Amniotic stem cell (primary cell): Measurements from ENCODE around the gene WDR33.

Source experiments
- DNase-seq: peaks from one replicate; lab custom pipeline; 2025; lab: John Stamatoyannopoulos, UW

The WDR33 gene

GRCh38 chr2:127719301-127720218, 91.4 kb downstream of the WDR33 start:
- DNase-seq = no peak

DNA sequence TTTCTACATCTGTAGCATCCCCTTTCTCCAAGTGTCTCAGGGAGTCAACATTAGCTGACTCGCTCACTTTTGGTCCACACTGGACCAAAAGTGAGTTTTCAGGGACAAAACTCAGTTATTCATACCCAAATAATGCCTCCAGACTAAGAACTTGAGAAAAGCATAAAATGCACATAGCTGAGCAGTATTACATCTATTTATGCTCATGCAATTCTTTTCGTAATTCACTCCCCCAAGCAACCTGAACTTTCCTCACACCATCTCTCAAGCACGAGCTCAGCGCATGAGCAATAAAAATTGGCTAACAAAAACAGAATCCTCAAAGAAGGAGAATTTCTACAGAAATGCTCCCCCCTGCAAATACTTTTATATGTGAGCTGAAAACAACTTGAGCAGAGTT, 92.7 kb downstream of the WDR33 start:
- DNase-seq = no peak

- no peak for DNase-seq
Observed at GRCh38 chr2:127715778-127716449, 95.1 kb downstream of the WDR33 start.

DNA sequence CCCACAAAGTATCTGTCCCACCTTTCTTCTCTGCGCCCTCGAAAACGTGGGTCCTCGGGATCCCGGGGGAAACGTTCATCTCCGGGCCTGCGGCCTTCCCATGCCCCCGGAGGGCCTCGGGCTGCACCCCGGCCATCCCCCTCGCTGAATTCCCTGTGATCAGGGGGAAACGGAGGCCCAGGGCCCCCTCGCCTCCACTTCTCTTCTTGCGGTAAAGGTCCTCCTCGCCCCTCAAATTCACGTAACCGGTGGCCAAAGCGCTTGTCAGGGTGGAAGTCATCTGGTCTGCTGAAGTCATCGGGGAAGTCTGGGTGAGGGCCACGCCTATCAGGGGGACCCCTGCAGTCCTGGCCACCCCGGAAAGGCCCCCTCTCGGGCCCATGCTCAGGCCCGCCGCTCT, 97.4 kb downstream of the WDR33 start:
- no peak for DNase-seq

GRCh38 chr2:127712999-127713398, 98.0 kb downstream of the WDR33 start:
- DNase-seq = no peak

DNA sequence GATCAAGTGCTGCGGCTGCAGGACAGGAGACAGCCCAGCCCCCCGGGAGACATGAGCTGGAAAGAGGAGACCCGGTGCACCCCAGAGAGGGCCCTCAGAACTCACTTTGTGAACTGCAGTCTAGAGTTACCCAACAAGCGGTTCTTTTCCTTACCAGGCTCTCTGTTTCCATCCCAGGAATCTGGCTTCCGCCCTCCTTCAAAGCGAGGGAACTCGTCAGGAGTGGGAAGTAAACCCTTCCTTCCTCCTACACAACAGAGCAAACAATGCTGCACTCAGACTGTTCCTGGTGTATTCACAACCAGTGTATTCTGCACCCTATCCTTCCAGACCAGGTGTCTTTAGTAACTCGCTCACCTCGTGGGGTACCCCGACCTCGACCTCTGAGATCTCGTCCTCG, 101.6 kb downstream of the WDR33 start:
- no peak for DNase-seq

DNA sequence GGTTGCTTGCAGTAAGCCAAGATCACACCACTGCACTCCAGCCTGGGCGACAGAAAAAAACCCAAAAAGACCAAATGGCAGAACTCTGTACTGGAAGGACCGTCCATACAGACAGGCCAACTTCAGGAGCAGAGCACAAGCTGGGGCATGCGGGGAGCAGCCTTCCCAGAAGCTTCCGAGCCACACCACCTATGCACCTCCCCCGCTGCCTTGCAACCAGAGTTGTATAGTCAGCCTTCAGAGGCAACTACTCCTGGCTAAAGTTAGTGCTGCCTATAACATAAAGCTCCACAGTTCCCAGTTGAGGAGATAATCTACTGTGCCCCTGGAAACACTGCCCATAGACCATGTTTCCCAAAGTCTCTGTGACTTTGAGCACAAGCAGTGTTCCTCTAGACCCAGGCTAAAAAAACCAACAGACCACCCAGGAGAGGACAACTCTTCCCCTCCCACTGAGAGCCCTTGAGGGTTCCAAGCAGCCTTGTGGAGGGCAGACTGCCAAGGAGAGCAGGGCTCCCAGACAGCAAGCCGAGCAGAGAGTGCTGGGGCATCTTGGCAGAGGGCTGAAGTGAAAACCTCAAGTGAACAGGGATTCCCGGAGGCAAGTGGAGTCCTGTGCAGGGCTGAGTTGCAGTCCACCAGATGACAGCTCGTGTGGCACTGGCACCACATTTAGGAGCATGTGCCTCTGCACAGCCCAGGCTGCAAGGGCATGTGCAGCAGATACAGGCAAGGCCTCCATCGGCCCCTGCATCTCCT, 102.9 kb downstream of the WDR33 start:
- DNase-seq = no peak

- no peak for DNase-seq
Observed at GRCh38 chr2:127706215-127706990, 104.6 kb downstream of the WDR33 start.

DNA sequence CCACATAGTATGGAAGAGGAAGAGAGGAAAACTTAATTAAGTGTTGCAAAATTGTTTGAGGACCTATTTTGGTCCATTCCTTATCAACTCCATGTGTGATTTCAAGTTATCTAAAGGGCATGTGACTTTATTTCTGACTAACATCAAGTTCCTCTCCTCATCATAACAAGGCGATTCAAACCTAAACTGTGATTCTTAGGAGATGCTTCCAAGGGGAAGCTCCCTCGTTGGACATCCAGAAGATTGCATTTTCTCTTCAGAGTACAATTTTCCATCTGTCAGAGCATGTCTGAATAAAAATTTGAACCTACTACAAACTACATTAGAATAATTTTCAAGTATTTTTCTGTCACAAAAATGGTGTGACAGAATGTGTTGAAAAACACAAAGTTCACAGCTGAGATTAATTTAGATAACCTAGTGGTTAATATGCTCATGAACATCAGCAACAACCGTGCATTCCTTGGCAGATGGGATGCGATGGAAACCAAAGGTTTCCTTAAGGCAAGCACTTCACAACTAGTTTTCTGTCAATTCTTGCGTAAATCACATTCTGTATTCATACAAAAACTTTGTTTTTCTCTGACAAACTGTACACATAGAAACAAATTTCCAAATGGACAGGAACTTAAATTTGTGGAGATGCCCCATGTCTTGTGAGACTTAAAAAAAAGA, 105.4 kb downstream of the WDR33 start:
- no peak for DNase-seq

DNA sequence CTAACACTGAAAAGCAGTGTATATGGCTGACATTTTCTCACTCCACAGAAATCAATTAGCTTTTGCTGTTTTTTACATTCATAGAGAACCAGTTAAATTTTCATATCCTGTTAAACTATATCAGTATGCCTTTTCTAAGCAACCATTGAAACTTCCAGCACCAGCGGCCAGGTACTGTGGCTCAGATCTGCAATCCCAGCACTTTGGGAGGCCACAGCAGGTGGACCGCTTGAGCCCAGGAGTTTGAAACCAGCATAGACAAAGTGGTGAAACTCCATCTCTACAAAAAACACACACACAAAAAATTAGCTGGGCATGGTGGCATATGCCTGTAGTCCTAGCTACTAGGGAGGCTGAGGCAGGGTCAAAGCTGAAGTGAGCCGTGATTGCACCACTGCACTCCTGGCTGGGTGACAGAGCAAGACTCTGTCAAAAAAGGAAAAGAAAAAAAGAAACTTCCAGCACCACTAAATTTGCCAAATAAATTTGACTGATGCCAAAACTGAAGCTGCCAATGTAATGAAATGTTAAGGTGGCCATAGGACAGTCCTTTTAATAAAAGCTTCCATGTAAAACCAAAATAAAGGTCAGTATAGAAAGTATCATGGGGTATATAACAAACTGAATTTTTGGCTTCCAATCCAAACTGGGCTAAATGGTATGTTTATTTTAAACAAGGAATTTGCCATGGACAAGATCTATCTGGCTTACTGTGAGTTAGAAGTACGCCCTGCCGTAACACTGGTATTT, 106.2 kb downstream of the WDR33 start:
- DNase-seq = no peak

GRCh38 chr2:127703282-127703681, 107.7 kb downstream of the WDR33 start:
- no peak for DNase-seq

GRCh38 chr2:127702395-127703009, 108.5 kb downstream of the WDR33 start:
- DNase-seq = no peak

DNA sequence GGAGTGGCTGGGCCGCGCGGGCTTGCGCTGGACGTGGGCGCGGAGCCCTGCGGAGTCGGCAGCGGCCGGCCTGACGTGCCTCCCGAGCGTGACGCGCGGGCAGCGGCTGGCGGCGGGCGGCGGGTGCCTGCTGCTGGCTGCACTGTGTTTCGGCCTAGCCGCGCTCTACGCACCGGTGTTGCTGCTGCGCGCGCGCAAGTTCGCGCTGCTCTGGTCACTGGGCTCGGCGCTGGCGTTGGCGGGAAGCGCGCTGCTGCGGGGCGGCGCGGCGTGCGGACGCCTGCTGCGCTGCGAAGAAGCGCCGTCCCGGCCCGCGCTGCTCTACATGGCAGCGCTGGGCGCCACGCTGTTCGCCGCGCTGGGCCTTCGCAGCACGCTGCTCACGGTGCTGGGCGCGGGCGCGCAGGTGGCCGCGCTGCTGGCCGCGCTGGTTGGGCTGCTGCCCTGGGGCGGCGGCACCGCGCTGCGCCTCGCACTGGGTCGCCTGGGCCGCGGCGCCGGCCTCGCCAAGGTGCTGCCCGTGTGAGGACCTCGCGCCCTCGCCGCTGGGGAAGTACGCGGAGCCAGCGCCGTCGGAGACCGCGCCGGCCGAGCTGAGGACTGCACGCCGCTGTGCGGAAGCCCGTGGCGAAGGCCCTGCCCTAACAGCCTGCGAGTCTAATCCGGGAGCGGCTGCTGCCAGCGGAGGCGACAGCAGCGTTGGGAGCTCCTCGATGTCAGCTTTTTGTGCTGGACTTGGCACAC, 109.1 kb downstream of the WDR33 start:
- peak; percentile 39 for DNase-seq

- DNase-seq = peak; percentile 77
Observed at GRCh38 chr2:127701193-127701650, 109.7 kb downstream of the WDR33 start, which contains the start of gene SFT2D3. Gene SFT2D3, plus strand, starts transcription at chr2:127701497. Its CDS starts 32 bp downstream, at chr2:127701529.

- DNase-seq = no peak
Observed at GRCh38 chr2:127700527-127701192, 110.3 kb downstream of the WDR33 start.

GRCh38 chr2:127698553-127699355, 112.2 kb downstream of the WDR33 start:
- no peak for DNase-seq

GRCh38 chr2:127697482-127698180, 113.3 kb downstream of the WDR33 start:
- no peak for DNase-seq
